ENCODE data around the gene IFNL3.
"Not testable (repeated sequence)": the region's sequence is repeated elsewhere in the genome, so short reads cannot be mapped to it uniquely, and the experiment has no call there.

IFNL3 gene

DNA sequence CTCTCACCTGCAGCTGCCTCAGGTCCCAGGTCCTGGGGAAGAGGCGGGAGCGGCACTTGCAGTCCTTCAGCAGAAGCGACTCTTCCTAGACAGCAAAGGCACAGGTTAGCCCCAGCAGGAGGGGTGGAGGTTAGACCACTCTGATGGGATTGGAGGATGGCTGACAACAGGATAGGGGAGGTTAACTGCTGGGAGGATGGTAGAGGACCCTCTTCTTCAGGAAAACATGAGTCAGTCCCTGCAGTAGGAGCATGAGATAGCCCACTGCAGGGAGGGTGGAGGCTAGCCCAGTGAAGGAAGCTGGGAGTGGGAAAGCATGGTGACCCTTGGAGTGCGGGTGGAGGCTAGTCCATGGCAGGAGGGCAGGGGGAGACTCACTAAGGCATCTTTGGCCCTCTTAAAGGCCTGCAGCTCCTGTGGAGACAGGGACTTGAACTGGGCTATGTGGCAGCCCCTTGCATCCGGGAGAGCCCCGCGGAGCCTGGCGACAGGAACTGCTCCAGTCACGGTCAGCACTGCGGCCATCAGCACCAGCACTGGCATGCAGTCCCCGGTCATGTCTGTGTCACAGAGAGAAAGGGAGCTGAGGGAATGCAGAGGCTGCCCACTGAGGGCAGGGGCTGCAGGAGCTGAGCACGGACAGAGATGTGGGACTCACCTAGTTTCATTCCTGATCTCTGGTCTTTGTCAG is at the start of gene IFNL3:
Gene IFNL3, minus strand, starts transcription at position 597 of the 691 bp plus-strand sequence. Its CDS starts 39 bp downstream, at position 558.
- not testable (repeated sequence) for DNase-seq

DNA sequence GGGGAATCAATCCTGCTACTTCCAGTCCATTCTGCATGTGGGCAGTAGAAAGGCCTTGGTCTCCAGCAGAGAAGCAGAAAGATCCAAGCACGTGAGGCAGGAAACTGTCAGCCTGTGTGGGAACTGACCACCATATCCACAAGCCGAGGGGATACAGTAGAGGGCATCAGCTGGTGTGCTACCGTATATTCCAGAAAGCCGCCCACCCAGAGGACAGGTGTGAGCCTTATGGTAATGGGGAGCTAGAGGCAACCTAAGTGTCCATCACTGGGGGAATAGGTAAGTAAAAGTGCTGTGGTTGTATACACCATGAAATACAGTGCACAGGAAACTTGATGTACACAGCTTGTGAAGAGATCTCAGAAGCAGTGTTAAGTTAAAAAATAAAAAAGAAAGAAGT is 48.6 kb upstream of the IFNL3 start:
- no peak for DNase-seq

DNA sequence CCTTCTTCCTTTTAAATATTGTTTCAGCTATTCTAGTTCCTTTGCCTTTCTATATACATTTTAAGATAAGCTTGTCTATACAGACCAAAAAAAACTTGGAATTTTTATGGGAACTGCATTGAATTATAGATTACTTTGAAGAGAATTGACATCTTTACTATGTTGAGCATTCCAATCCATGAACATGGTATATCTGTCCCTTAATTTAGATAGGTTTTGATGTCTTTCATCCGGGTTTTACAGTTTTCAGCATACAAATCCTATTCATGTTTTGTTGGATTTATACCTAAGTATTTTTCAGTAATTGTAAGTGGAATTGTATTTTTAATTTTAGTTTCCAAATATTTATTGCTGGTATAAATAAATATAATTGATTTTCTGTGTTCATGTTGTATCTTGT is 39.2 kb upstream of the IFNL3 start:
- DNase-seq, result no peak

DNA sequence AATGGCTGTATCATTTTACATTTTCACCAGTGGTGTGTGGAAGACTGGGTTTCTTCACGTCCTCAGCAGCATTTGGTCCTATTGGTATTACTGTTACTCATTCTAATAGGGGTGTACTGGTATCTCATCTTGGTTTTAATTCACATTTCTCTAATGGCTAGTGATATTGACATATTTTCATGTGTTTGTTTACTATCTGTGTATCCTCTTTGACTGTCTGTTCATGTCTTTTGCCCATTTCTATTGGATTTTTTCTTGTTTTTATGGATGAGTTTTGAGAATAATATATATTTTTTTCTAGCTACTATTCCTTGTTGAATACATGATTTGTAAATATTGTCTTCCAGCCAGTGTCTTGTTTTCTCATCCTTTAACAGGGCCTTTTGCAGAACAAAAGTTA is 37.2 kb upstream of the IFNL3 start:
- no peak for DNase-seq

DNA sequence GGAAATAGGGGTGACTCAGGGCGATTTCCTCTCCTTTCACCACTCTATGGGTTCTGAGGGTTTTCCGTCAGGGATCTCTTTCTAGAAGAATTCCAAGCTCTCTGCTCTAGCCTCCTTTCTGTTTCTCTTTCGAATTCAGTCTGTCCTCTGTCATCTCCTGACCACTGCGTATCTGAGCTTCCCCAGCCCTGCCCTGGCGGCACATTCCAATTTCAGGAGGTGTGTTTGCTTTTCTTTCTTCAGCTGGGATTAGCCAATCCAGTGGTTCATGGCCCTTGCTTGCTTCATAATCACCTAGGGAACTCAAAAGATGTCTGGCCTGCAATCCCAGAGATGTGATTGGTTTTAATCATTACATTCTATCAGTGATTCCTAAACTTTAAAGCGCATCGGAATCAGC is 32.8 kb upstream of the IFNL3 start:
- DNase-seq, result no peak

DNA sequence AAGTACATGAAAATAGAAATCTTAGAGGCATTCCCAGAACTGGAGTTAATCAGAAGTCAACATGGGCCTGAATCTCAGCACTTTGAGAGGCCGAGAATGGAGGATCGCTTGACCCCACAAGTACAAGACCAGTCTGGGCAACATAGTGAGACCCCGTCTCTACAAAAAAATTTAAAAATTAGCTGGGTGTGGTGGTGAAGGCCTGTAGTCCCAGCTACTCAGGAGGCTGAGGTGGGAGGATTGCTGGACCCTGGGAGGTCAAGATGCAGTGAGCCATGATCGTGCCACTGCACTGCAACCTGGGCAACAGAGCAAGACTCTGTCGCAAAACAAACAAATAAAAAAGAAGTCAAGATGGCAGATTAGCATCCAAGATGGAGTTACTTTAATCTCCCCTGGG is 31.9 kb upstream of the IFNL3 start:
- no peak for DNase-seq

DNA sequence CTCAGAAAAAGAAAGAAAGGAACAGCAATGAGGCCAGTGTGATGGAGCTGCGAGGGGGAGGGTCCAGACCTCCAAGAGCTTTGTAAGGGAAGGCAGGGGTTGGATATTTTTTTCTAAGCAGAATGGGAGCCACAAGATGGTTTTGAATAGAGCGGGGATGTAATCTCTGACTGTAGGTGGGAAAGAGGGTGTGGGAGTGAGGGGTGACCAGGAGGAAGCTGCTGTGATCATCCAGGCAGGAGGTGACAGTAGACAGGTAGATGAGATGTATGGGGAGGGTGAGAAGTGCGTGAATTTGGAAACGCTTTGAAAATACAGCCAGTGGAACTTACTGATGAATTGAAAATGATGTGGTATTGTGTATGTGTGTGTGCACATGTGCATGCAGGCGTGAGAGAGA is 30.8 kb upstream of the IFNL3 start:
- no peak for DNase-seq

DNA sequence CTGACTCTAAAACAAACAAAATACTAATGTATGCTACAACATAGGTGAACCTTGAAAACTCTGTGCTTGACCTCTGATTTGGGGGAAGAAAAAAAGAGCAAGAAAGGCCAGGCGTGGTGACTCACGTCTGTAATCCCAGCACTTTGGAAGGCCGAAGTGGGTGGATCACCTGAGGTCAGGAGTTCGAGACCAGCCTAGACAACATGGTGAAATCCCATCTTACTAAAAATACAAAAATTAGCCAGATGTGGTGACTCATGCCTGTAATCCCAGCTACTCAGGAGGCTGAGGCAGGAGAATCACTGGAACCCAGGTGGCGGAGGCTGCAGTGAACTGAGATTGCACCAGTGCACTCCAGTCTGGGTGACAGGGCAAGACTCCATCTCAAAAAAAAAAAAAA is 29.1 kb upstream of the IFNL3 start:
- DNase-seq, result not testable (repeated sequence)

DNA sequence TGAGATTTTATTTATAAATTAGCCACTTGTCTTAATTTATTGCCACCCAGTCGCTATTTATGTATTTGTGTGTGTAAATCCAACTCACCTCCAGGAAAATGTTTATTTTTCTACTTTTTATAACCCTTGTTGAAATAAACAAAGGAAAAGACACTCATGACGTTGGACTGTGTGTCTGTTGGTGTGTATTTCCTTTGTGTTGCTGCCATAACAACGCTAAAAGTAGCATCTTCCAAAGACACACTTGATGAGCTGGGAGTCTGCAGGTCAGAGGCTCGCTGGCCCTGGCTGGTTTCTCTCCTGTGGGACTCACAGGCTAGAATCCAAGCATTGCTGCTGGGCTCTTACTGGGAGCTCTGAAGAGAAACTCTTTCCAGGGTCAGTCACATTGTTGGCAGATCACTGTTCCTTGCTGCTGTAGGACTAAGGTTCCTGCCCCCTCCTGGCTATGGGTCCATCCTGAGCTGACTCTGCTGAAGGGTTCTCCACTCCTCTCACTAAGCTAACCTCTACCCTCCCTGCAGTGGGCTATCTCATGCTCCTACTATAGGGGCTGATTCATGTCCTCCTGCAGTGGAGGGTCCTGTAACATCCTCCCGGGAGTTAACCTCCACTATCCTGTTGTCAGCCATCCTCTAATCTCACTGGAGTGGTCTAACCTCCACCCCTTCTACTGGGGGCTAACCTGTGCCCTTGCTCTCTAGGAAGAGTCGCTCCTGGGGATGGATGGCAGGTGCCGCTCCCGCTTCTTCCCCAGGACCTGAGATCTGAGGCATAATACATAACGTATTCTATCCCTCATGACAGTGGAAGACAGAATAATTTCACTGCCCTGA is 25.4 kb upstream of the IFNL3 start:
- peak; percentile 72 for DNase-seq

DNA sequence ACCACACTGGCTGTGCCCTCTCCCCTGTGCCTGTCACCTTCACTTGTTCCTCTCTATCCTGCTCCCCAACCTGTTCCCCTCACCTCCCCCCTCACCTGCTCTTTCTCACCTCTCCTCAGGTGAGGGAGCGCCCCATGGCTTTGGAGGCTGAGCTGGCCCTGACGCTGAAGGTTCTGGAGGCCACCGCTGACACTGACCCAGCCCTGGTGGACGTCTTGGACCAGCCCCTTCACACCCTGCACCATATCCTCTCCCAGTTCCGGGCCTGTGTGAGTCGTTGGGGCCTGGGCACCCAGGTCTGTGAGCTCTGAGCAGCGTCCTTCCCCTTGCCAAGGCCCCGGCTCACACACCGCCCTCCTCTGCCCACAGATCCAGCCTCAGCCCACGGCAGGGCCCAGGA is 24.6 kb upstream of the IFNL3 start:
- DNase-seq, result not testable (repeated sequence)

DNA sequence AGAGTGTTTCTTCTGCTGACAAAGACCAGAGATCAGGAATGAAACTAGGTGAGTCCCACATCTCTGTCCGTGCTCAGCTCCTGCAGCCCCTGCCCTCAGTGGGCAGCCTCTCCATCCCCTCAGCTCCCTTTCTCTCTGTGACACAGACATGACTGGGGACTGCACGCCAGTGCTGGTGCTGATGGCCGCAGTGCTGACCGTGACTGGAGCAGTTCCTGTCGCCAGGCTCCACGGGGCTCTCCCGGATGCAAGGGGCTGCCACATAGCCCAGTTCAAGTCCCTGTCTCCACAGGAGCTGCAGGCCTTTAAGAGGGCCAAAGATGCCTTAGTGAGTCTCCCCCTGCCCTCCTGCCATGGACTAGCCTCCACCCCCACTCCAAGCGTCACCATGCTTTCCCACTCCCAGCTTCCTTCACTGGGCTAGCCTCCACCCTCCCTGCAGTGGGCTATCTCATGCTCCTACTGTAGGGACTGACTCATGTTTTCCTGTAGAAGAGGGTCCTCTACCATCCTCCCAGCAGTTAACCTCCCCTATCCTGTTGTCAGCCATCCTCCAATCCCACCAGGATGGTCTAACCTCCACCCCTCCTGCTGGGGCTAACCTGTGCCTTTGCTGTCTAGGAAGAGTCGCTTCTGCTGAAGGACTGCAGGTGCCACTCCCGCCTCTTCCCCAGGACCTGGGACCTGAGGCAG is 23.9 kb upstream of the IFNL3 start:
- DNase-seq, result not testable (repeated sequence)

DNA sequence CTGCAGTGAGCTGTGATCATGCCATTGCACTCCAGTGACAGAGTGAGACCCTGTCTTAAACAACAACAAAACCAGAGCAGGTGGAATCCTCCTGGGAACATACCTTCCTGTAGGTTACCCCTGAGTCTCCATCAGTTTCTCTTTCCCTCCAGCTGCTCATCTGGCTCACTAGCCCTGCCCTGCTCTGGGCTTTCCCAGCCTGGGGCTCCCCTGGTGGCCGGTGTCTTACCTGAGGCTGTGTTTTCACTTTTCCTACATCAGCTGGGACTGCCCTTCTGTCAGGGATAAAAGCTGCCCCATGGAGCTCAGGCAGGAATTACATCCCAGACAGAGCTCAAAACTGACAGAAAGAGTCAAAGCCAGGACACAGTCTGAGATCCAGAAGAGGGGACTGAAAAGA is 23.3 kb upstream of the IFNL3 start, which contains the start of gene IFNL2:
Gene IFNL2, plus strand, starts transcription at position 312 of the 400 bp plus-strand sequence. CDS start 173 bp downstream, outside the sequence.
- DNase-seq, result not testable (repeated sequence)

DNA sequence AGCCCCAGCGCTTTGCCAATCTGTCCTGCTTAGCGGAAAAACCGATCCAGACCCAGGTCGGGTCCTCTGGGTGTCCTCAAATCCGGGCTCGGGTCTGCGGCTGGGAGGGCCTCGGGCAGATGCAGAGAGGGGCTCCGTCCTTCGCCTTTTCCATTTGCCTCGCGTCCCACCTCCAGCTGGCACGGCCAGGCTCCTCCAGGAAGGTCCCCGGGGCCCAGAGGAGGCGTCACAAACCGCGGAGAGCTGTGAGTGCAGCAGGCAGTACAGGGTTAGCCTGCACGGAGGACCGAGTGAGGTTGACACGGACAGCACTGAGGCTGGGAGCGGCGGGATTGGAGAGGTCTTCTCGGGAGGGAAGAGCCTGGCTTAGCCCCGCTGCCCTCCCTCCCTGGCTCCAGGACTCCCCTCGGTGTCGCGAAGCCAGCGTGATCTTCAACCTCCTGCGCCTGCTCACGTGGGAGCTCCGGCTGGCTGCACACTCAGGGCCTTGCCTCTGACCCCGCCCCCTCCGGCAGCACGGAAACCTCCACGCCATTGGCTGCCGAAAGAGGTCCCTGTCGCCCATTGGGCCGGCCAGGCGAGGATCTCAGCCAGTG is 20.6 kb upstream of the IFNL3 start:
- DNase-seq, result no peak

DNA sequence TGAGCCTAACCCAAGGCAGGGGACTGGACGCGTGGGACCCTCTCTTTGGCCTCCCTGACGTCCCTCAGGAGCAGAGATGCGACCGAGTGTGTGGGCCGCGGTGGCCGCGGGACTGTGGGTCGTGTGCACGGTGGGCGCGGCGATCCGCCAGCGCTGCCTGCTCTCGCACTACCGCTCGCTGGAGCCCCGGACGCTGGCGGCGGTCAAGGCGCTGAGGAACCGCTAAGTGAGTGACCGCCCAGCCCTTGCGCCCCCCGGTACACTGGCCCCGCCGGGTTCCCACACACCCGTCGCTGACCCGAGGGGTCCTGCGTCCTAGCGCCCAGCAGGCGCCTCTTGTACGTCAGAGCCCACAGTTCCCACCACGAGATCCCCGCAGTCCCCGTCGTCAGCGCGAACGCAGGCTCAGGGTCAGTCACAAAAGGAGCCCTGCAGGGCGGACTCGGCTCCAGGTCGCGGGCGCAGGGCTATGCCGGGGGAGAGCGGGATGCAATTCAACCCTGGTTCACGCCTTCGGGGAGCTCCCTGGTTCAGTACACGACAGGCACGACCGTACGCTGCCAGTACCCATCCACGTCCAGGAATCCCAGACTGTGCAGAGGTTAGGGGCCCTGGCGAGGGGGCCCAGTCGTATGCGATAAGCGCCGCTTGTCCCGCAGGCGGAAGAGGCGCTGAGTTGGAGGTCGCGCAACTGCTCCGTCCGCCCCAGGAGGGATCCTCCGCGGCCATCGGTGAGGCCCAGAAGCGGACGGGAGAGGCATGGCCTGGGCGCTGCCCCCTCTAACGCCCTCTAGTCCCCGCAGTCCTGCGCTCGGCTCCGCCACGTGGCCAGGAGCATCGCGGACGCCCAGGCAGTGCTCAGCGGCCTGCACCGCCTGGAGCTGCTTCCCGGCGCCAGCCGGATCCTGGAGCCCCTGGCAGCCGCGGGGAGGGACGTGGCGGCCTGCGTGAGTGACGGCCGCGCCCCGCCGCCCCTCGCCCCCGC is 19.8 kb upstream of the IFNL3 start:
- no peak for DNase-seq

DNA sequence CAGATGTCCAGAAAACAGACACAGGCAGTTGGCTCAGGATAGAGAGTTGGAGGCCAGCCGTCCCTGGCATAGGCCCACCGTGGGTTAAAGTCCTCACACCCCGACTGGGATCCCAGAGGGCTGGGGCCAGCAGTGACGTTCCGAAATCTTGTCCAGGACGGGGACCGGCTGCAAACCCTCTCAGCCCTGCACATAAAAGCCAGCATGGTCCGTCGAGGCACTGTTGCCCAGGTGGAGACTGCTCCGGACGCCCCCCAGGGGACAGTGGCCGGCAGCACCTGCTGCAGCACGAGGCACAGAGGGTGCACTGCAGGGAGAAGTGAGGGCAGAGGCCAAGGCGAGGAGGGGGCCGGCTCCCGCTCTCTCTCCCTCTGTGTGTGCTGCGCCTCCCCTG is 19.1 kb upstream of the IFNL3 start:
- no peak for DNase-seq

DNA sequence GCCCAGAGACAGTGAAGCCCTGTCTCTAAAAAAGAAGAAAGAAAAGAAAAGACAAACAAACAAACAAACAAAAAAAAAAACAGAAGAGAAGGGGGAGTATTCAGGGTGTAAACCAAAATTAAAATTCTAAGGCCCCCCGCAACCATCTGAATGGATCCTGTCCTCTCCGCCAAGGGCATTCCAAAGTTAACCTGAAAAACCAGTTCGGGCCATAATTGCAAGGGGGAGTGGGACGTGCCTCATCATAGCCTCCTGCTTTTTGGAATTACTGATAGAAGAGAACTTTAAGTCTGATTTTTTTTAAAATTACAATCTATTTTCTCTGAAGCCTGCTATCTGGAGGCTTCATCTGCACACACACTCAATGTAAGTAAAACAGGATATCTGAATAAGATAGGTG is 17.7 kb upstream of the IFNL3 start:
- DNase-seq, result no peak

DNA sequence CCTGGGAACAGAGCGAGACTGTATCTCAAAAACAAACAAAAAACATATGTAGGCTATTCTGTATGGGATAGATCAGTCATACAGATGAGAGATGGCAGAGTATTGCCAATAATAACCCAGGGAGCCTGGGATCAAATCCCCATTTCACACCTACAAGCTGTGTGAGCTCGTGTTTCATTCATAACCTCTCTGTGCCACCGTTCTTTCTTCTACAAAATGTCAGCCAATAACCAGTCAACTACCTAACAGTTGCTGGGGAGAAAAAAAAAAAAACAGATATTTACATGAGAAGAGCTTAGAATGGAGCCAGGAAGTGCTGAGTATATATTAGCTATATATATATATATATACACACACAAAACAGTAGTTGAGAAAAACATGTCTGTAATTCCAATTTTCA is 16.9 kb upstream of the IFNL3 start:
- no peak for DNase-seq

DNA sequence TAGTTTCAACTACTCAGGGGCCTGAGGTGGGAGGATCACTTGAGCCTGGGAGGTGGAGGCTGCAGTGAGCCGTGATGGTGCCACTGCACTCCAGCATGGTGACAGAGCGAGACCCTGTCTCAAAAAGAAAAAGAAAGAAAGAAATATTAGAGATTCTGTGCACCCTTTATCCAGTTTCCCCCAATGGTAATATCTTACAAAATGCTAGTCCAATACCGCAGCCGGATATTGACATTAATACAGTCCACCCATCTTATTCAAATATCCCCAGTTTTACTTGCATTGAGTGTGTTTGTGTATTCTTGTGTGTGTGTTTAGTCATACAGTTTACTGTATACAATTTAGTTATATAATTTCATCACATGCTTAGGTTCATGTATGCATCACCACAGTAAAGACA is 12.4 kb upstream of the IFNL3 start:
- no peak for DNase-seq

DNA sequence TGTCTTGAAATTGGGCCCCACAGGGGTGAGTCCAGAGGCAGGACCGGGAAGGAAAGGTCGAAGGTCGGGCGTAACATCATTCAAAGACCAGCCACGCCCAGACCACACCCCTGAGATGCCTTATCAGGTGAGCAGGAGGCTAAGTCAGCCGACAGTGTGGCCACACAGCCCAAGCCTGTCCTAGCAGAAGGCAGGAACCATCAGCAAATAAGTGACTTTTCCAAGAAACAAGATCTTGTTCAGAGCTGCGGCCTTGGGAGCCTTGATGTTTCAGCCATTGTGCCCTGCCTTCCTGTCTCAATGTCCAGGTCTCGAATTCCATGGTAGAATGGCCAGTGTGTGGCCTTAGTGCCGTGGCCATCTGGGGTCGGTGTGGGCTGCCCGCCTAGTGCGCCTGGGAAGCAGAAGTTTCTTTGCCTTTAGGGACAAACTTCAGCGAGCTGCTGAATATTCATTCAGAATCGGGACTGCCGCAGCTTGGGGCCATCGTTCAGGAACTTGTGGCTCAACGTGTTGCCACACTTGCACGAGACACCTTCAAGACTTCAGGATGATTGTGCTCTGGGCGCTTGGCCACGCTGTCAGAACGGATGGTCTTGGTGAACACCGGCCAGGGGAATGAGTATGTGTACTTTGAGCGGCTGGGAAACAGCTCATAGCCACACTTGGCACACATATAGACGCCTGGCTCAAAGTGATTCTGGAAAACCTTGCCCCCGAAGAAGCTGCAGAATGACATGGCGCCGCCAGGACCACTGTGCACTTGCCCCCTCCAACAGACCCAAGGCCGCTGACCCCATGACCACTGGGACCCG is 9.9 kb upstream of the IFNL3 start:
- no peak for DNase-seq

DNA sequence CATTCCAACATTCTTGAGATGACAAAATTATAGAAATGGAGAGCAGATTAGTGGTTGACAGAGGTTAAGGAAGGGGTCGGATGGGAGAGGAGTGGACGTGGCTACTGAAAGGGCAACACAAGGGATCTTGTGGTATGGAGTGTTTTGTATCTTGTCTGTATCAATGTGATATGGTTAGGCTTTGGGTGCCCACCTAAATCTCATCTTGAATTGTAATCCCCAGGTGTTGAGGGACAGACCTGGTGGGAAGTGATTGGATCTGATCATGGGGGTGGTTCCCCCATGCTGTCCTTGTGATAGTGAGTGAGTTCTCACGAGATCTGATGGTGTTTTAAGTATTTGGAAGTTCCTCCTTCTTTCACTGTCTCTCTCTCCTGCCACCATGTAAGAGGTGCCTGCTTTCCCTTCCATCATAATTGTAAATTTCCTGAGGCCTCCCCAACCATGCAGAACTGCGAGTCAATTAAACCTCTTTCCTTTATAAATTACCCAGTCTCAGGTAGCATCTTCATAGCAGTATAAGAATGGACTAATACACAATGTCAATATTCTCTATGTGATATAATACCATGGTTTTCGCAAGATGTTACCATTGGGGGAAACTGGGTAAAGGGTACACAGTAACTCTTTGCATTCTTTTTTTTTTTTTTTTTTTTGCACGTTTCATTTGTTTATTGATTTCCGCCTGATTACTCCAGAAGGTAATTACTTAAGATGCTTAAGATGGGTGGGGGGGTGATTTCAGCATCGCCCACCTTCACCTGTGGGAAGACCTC is 8.8 kb upstream of the IFNL3 start:
- no peak for DNase-seq

All from NCI-H2029 (cell line).